Measurements from ENCODE around the gene KCNG3.

GRCh38 chr2:42519624-42520023 lies 25.8 kb upstream of the KCNG3 start:
- TF ChIP-seq, protein P1, sequence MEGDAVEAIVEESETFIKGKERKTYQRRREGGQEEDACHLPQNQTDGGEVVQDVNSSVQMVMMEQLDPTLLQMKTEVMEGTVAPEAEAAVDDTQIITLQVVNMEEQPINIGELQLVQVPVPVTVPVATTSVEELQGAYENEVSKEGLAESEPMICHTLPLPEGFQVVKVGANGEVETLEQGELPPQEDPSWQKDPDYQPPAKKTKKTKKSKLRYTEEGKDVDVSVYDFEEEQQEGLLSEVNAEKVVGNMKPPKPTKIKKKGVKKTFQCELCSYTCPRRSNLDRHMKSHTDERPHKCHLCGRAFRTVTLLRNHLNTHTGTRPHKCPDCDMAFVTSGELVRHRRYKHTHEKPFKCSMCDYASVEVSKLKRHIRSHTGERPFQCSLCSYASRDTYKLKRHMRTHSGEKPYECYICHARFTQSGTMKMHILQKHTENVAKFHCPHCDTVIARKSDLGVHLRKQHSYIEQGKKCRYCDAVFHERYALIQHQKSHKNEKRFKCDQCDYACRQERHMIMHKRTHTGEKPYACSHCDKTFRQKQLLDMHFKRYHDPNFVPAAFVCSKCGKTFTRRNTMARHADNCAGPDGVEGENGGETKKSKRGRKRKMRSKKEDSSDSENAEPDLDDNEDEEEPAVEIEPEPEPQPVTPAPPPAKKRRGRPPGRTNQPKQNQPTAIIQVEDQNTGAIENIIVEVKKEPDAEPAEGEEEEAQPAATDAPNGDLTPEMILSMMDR (IDR thresholded peaks at IDR 0.05) = no peak
- TF ChIP-seq POLR2A (IDR thresholded peaks at IDR 0.05) = no peak
